A549 (cell line): ENCODE results near the gene CEP72.

Experiments used
- EP300 ChIP-seq, 2 experiments: fragments of >200 bp; sonication (Bioruptor Twin); formaldehyde crosslinking; IDR thresholded peaks; 2 replicates in 1 of 2; 3 replicates in 1 of 2; pipeline ENCODE4 v1.6.1; 2016 to 2017
- HDAC2 ChIP-seq: fragments of 200-600 bp; sonication (generic); IDR thresholded peaks from 2 replicates; pipeline ENCODE4 v1.6.1; 2016
- KDM5A ChIP-seq: fragments of 200-600 bp; sonication (generic); IDR thresholded peaks from 2 replicates; pipeline ENCODE4 v1.6.1; 2016; ENCODE audit warnings: antibody characterized with exemption, mild to moderate bottlenecking
- MAX ChIP-seq: IDR thresholded peaks from 2 replicates; pipeline ENCODE4 v1.6.1; 2012
- PBX3 ChIP-seq: IDR thresholded peaks from 2 replicates; pipeline ENCODE4 v1.6.1; 2012
- POLR2A ChIP-seq: IDR thresholded peaks from 2 replicates; pipeline ENCODE4 v1.6.1; 2012; ENCODE audit warnings: mild to moderate bottlenecking, low read length
- RCOR1 ChIP-seq: fragments of 150-350 bp; IDR thresholded peaks from 2 replicates; pipeline ENCODE4 v1.6.1; 2014; ENCODE audit warnings: antibody characterized with exemption, low read length, low read depth
- SMC3 ChIP-seq: fragments of >200 bp; sonication (Bioruptor Twin); formaldehyde crosslinking; IDR thresholded peaks from 3 replicates; pipeline ENCODE4 v1.6.1; 2018; ENCODE audit warnings: inconsistent platforms

DNA sequence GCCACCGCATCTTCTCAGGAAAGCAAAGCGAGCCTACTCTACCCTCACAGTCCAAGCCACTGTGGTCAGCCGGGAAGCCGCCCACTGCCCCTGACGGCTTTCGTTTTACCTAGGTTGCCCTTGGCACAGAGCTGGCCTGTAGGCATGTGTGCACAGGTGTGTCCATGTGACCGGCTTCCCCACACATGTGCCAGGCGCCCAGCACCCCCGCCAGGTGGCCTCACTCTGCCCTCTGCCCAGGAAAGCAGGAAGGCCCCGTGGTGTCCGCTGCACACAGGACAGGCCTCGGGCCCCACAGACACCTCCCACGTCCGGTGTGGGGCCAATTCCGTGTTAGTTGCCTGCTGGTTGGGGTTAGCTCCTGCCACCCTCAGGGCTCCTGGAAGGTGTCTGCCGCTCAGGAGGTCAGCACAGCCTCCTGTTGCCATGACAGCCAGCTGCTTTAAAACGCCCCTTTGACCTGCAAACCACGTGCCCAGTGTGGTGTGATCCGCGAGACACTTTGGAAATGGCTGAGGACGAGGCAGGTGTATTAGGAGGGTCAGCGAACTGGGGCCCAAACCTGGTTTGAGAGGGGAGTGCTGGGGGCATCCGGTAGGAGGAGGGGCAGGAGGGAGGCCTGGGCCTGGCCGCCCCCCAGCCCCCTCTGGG, 52.3 kb downstream of the CEP72 start:
- TF ChIP-seq EP300 (IDR thresholded peaks at IDR 0.05) (no peak), RCOR1 (no peak), MAX (no peak), PBX3 (no peak), POLR2A (no peak), KDM5A (no peak), HDAC2 (no peak), SMC3 (no peak)
